Gastroesophageal sphincter (tissue), 4 donors: ENCODE results near the gene CALHM5. TPM values are rescaled to one million over a fixed set of nuclear protein-coding genes. Genes with fewer than 3 reads are reported as not detected.

Experiments
- ATAC-seq: fragments of 150-250 bp; one replicate; pipeline ENCODE4 v1.9.1; 2016; ENCODE audit warnings: mild to moderate bottlenecking, moderate library complexity
- H3K27ac ChIP-seq, 4 donors: fragments of 200-600 bp; sonication (generic) in 3 of 4; 1 replicate in 3 of 4; 2 replicates in 1 of 4; pipeline ENCODE4 v1.5.1; 2016 to 2019
- H3K27me3 ChIP-seq: fragments of 200-600 bp; sonication (generic); one replicate; pipeline ENCODE4 v1.5.1; 2019
- H3K36me3 ChIP-seq, 2 donors: fragments of 200-600 bp; sonication (generic); one replicate each; pipeline ENCODE4 v1.5.1; 2019; ENCODE audit warnings: control low read depth in 1 of 2
- H3K4me1 ChIP-seq, 3 donors: fragments of 200-600 bp; sonication (generic); 1 replicate in 2 of 3; 2 replicates in 1 of 3; pipeline ENCODE4 v1.5.1; 2016 to 2019; ENCODE audit warnings: control low read depth in 2 of 3
- H3K4me3 ChIP-seq, 2 donors: fragments of 200-600 bp; sonication (generic); one replicate each; pipeline ENCODE4 v1.5.1; 2019; ENCODE audit warnings: mild to moderate bottlenecking in 1 of 2, moderate library complexity in 1 of 2
- H3K9me3 ChIP-seq, 3 donors: fragments of 200-600 bp; sonication (generic); one replicate each; pipeline ENCODE4 v1.5.1; 2017 to 2019; ENCODE audit warnings: control low read depth in 2 of 3
- CTCF ChIP-seq, 4 experiments: fragments of 200-600 bp in 2 of 4; fragments of 450-650 bp in 2 of 4; sonication (generic) in 1 of 4; IDR thresholded peaks; one replicate each; pipeline ENCODE4 v1.5.1; 2017 to 2019; ENCODE audit warnings: antibody characterized with exemption in 4 of 4, mild to moderate bottlenecking in 2 of 4, moderate library complexity in 2 of 4
- EP300 ChIP-seq: sonication (generic); formaldehyde crosslinking; IDR thresholded peaks from one replicate; pipeline ENCODE4 v1.6.1; 2017; ENCODE audit warnings: antibody characterized with exemption, mild to moderate bottlenecking
- POLR2A ChIP-seq, 2 donors: fragments of 450-650 bp; IDR thresholded peaks; one replicate each; pipeline ENCODE4 v1.6.1; 2017; ENCODE audit warnings: antibody characterized with exemption in 2 of 2, mild to moderate bottlenecking in 2 of 2, moderate library complexity in 1 of 2
- POLR2AphosphoS5 ChIP-seq: sonication (generic); formaldehyde crosslinking; IDR thresholded peaks from one replicate; pipeline ENCODE4 v1.6.1; 2017; ENCODE audit warnings: antibody characterized with exemption
- WGBS, 2 donors: methylation state at CpG; one replicate each; pipeline ENCODE4 v1.1.5; 2018; ENCODE audit warnings: low coverage in 1 of 2; 5-methylcytosine and 5-hydroxymethylcytosine counted together
- total RNA-seq, 4 donors: library from RNA; depleted of rRNA; stranded (reverse); fragments of >200 nt; gene quantifications; one replicate each; pipeline ENCODE4 v1.1.0, GENCODE V29; 2016

Gene CALHM5
- total RNA-seq, 4 donors from 2014 or later = 0.81 to 6.0 (median 3.0) TPM

GRCh38 chr6:116514111-116514510, 2.7 kb downstream of the CALHM5 start:
- no peak for ATAC-seq
- H3K9me3 ChIP-seq = no peaks in the 10 kb centered on the region
- WGBS, 2 donors = 72 to 81% methylated on average over 4 of the region's 4 CpGs
- H3K27me3 ChIP-seq = no peaks in the 10 kb centered on the region
- peaks cover 0 to 7% of the 10 kb centered on the region in 2 donors for H3K36me3 ChIP-seq
- peaks cover 0 to 27% (median 5%) of the 10 kb centered on the region in 3 donors for H3K4me1 ChIP-seq
- H3K27ac ChIP-seq = no peak overlapping the region
- TF ChIP-seq CTCF (IDR thresholded peaks at IDR 0.05) (no peak), EP300 (no peak), POLR2AphosphoS5 (no peak), POLR2A (IDR thresholded peaks at IDR 0.05) (no peak)
- no peak overlapping the region for H3K4me3 ChIP-seq

GRCh38 chr6:116515141-116515540, 3.7 kb downstream of the CALHM5 start:
- Histone ChIP-seq H3K9me3 (no peaks in the 10 kb centered on the region), H3K4me1 (peaks cover 0 to 27% (median 5%) of the 10 kb centered on the region in 3 donors), H3K27me3 (no peaks in the 10 kb centered on the region), H3K4me3 (no peak overlapping the region), H3K27ac (no peak overlapping the region), H3K36me3 (peaks cover 0 to 7% of the 10 kb centered on the region in 2 donors)
- ATAC-seq = no peak
- TF ChIP-seq EP300 (no peak), CTCF (IDR thresholded peaks at IDR 0.05) (no peak), POLR2A (IDR thresholded peaks at IDR 0.05) (no peak), POLR2AphosphoS5 (no peak)

GRCh38 chr6:116518621-116519368, 7.4 kb downstream of the CALHM5 start:
- TF ChIP-seq POLR2A (IDR thresholded peaks at IDR 0.05) (no peak), EP300 (no peak), CTCF (IDR thresholded peaks at IDR 0.05) (no peak), POLR2AphosphoS5 (no peak)
- ATAC-seq = no peak
- H3K4me3 ChIP-seq = no peak overlapping the region
- WGBS, 2 donors = 84 to 92% methylated on average over 2 to 4 of the region's 4 CpGs
- H3K36me3 ChIP-seq = peaks cover 0 to 7% of the 10 kb centered on the region in 2 donors
- H3K27ac ChIP-seq = no peak overlapping the region
- no peaks in the 10 kb centered on the region for H3K9me3 ChIP-seq
- no peaks in the 10 kb centered on the region for H3K27me3 ChIP-seq
- H3K4me1 ChIP-seq = peaks cover 0 to 4% (median 0%) of the 10 kb centered on the region in 3 donors

- no peak for ATAC-seq
- Histone ChIP-seq H3K36me3 (no peaks in the 10 kb centered on the region), H3K27me3 (no peaks in the 10 kb centered on the region), H3K27ac (no peak overlapping the region), H3K9me3 (no peaks in the 10 kb centered on the region), H3K4me3 (no peak overlapping the region), H3K4me1 (no peaks in the 10 kb centered on the region)
- no peak for TF ChIP-seq EP300
- no peak for TF ChIP-seq CTCF (IDR thresholded peaks at IDR 0.05)
- TF ChIP-seq POLR2A (IDR thresholded peaks at IDR 0.05) = no peak
- no peak for TF ChIP-seq POLR2AphosphoS5
- WGBS, 2 donors = 71 to 89% methylated on average over 2 of the region's 2 CpGs
These were observed 11.5 kb downstream of the CALHM5 start for GRCh38 chr6:116522896-116523295.

- no peak overlapping the region for H3K27ac ChIP-seq
These were observed 12.8 kb downstream of the CALHM5 start for GRCh38 chr6:116524236-116524635.

More at GRCh38 chr6:116524236-116524635, 12.8 kb downstream of the CALHM5 start:
- H3K4me3 ChIP-seq = no peak overlapping the region
- H3K36me3 ChIP-seq = no peaks in the 10 kb centered on the region
- H3K4me1 ChIP-seq = no peaks in the 10 kb centered on the region
- TF ChIP-seq POLR2AphosphoS5 (no peak), CTCF (IDR thresholded peaks at IDR 0.05) (no peak), POLR2A (IDR thresholded peaks at IDR 0.05) (no peak), EP300 (no peak)
- no peak for ATAC-seq
- H3K9me3 ChIP-seq = no peaks in the 10 kb centered on the region
- 56 to 67% methylated on average over 2 of the region's 2 CpGs for WGBS, 2 donors
- no peaks in the 10 kb centered on the region for H3K27me3 ChIP-seq
